Astrocyte of the spinal cord (primary cell): ENCODE results near the gene FOXL2.
"Not testable (repeated sequence)": the region's sequence is repeated elsewhere in the genome, so short reads cannot be mapped to it uniquely, and the experiment has no call there.

Source experiments
- DNase-seq: peaks from one replicate; pipeline ENCODE4 v3.0.0; 2011; ENCODE audit warnings: low read depth, low spot score
- H3K4me3 ChIP-seq: 2 replicates; pipeline ENCODE4 v1.5.1; 2011; ENCODE audit warnings: low read depth, mild to moderate bottlenecking, low read length, moderate library complexity
- in situ Hi-C: cut with HindIII; loops from 2 replicates; pipeline ENCODE4 v1.10.0; 2017; ENCODE audit warnings: low sequenced_read_pairs
- TF ChIP-seq, protein P1 (sequence below): IDR thresholded peaks from 2 replicates; pipeline ENCODE4 v1.5.1; 2012; ENCODE audit warnings: low read depth, mild to moderate bottlenecking, low read length, inconsistent platforms

The FOXL2 gene

GRCh38 chr3:138922400-138922799 lies 24.5 kb downstream of the FOXL2 start:
- H3K4me3 ChIP-seq, in situ Hi-C loops, DNase-seq: not testable (repeated sequence)
- TF ChIP-seq, protein P1, sequence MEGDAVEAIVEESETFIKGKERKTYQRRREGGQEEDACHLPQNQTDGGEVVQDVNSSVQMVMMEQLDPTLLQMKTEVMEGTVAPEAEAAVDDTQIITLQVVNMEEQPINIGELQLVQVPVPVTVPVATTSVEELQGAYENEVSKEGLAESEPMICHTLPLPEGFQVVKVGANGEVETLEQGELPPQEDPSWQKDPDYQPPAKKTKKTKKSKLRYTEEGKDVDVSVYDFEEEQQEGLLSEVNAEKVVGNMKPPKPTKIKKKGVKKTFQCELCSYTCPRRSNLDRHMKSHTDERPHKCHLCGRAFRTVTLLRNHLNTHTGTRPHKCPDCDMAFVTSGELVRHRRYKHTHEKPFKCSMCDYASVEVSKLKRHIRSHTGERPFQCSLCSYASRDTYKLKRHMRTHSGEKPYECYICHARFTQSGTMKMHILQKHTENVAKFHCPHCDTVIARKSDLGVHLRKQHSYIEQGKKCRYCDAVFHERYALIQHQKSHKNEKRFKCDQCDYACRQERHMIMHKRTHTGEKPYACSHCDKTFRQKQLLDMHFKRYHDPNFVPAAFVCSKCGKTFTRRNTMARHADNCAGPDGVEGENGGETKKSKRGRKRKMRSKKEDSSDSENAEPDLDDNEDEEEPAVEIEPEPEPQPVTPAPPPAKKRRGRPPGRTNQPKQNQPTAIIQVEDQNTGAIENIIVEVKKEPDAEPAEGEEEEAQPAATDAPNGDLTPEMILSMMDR, result peak; percentile 9

GRCh38 chr3:138921316-138922292 lies 25.3 kb downstream of the FOXL2 start:
- in situ Hi-C loops, result no loop called here
- peak; percentile 87 for DNase-seq
- TF ChIP-seq, protein P1, result no peak
- no peak overlapping the region for H3K4me3 ChIP-seq

- in situ Hi-C loops, result no loop called here
Observed at GRCh38 chr3:138919325-138919724, 27.6 kb downstream of the FOXL2 start.

DNA sequence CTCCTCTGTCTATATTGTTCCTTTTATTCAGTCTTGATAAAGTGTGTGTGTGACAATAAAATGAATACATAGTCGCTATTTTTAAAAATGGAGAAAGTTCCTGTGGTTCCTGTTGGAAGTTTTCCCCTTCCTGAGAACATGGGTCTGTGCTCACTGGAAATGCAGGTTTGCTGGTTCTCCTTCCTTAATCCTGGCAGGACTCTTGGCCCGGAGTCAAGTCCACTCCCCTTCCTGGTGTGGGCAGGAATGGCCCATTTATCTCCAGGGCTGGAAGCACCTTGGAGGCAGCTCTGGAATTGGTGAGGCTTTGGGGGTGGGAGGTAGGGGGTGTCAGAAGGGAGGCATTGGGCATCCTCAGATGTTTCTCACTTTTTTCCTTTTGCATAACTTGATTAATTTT lies 30.1 kb downstream of the FOXL2 start:
- TF ChIP-seq, protein P1, result no peak
- H3K4me3 ChIP-seq, result no peak overlapping the region
- DNase-seq, result no peak
- in situ Hi-C loops, result no loop called here

More at GRCh38 chr3:138919325-138919724, 27.6 kb downstream of the FOXL2 start:
- H3K4me3 ChIP-seq, result no peak overlapping the region
- DNase-seq, result no peak
- TF ChIP-seq, protein P1, result no peak

- DNase-seq, result peak; percentile 93
- TF ChIP-seq, protein P1, result peak; percentile 83
- in situ Hi-C loops, result no loop called here
- H3K4me3 ChIP-seq, result peak overlapping the region; percentile 78
Observed at GRCh38 chr3:138915503-138916498, 31.1 kb downstream of the FOXL2 start.

DNA sequence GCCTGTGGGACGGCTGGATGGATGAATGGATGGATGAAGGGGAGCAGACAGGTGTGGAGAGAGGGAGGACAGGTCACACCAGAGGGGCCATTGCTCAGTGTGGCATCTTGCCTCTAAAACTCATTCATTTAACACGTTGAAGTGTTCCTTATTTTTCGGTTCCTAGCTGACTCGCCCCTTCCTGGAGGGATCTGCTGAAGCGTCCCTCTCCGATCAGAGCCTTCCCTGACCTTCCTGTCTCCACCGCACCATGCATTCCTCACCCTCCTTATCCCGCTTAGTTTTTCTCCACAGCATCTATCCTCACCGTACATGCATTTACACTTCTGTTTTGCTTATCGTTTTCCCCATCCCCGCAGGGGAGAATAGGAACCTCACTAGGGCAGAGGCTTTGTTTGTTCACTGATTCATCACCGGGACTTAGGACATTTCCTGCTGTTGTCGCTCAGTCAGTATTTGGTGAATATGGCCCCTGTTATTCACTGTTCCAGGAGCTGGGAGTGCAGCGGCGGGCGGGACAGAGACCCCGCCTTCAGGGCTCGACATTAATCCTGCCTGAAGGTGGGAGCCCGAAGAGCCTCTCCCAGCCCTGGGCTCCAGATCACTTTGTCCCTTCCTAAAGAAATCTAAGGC lies 32.0 kb downstream of the FOXL2 start:
- in situ Hi-C loops, result no loop called here
- no peak for DNase-seq
- TF ChIP-seq, protein P1, result no peak
- H3K4me3 ChIP-seq, result peak overlapping the region; percentile 78
